ENCODE results near the gene CNTFR. TPM values are rescaled to one million over a fixed set of nuclear protein-coding genes. Genes with fewer than 3 reads are reported as not detected.

CNTFR gene
- total and polyA plus RNA-seq, 4 donors = 0.10 to 9.9 (median 2.8) TPM

DNA sequence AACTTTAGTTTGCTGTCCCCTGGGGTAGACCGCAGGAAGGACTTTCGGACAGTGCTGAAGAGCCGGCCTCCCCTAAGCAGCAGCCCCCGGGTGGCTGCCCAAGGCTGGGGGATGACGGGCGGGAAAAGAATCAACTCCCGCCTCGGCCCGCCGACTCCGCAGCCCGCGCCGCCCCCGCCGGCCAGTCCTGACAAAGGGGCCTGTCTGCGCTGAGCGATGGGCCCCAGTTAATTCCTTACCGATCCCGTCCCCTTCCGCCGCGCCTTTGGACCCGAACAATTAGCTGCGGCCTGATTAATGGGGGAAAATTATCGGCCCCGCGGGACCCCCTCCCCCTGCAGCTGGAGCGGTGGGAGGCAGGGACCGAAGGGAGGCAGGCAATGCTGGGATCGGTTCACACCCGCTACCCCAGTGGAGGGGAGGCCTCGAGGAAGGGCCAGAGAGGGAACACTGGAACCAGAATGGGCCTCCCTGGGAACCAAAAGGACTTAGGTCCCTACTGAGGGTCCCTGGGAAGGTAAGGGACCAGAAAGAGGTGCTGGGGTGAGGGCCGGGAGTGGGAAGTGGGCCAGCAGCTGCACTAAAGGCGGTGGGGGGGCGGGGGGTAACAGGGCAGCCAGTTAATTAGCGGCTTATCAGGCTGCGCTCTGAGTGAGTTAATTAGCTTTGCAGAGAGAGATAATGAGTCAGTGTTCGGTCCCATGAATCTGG lies 35.1 kb upstream of the CNTFR start:
- Histone ChIP-seq H3K4me3 (ENCODE audit: low read length in 2 of 2) (no peak overlapping the region), H3K27me3 (ENCODE audit: control insufficient read depth in 1 of 2, insufficient read depth in 2 of 2, low read length in 1 of 2) (no peaks in the 10 kb centered on the region), H3K4me1 (ENCODE audit: control insufficient read depth in 1 of 2, insufficient read depth in 2 of 2, low read length in 2 of 2) (no peaks in the 10 kb centered on the region), H3K9me3 (ENCODE audit: control insufficient read depth, low read length) (no peaks in the 10 kb centered on the region), H3K27ac (ENCODE audit: low read depth in 1 of 2, low read length in 2 of 2) (no peak overlapping the region), H3K36me3 (ENCODE audit: control insufficient read depth in 1 of 2, insufficient read depth in 2 of 2, low read length in 1 of 2) (no peaks in the 10 kb centered on the region)
- no peak for ATAC-seq (ENCODE audit: low FRiP score)
- intact Hi-C loops (cut with DNase I) = no loop called here
- WGBS, 2 donors = 24 to 27% methylated on average over 39 of the region's 39 CpGs
- DNase-seq = no peak

- ATAC-seq (ENCODE audit: low FRiP score) = no peak
- Histone ChIP-seq H3K27ac (ENCODE audit: low read depth in 1 of 2, low read length in 2 of 2) (no peak overlapping the region), H3K27me3 (ENCODE audit: control insufficient read depth in 1 of 2, insufficient read depth in 2 of 2, low read length in 1 of 2) (no peaks in the 10 kb centered on the region), H3K4me3 (ENCODE audit: low read length in 2 of 2) (no peak overlapping the region), H3K36me3 (ENCODE audit: control insufficient read depth in 1 of 2, insufficient read depth in 2 of 2, low read length in 1 of 2) (no peaks in the 10 kb centered on the region), H3K9me3 (ENCODE audit: control insufficient read depth, low read length) (no peaks in the 10 kb centered on the region), H3K4me1 (ENCODE audit: control insufficient read depth in 1 of 2, insufficient read depth in 2 of 2, low read length in 2 of 2) (no peaks in the 10 kb centered on the region)
- 10 to 11% methylated on average over 50 to 63 of the region's 63 CpGs for WGBS, 2 donors
- no peak for DNase-seq
- intact Hi-C loops (cut with DNase I) = no loop called here
Measured at GRCh38 chr9:34623374-34624235, 34.1 kb upstream of the CNTFR start.

- intact Hi-C loops (cut with DNase I) = no loop called here
- no peak within 1 kb of the TSS for H3K27ac ChIP-seq (ENCODE audit: low read depth in 1 of 2, low read length in 2 of 2)
- H3K4me1 ChIP-seq (ENCODE audit: control insufficient read depth in 1 of 2, insufficient read depth in 2 of 2, low read length in 2 of 2) = no peaks in the 10 kb centered on the region
- H3K4me3 ChIP-seq (ENCODE audit: low read length in 2 of 2) = peak within 1 kb of the TSS; percentile 43 to 49
- DNase-seq (peak; percentile 95), ATAC-seq (ENCODE audit: low FRiP score) (peak; percentile 95)
- H3K9me3 ChIP-seq (ENCODE audit: control insufficient read depth, low read length) = no peaks in the 10 kb centered on the region
- no peaks in the 10 kb centered on the region for H3K36me3 ChIP-seq (ENCODE audit: control insufficient read depth in 1 of 2, insufficient read depth in 2 of 2, low read length in 1 of 2)
- no peaks in the 10 kb centered on the region for H3K27me3 ChIP-seq (ENCODE audit: control insufficient read depth in 1 of 2, insufficient read depth in 2 of 2, low read length in 1 of 2)
- 4% methylated on average over 43 of the region's 43 CpGs for WGBS, 2 donors
Measured at GRCh38 chr9:34620061-34620994, 30.8 kb upstream of the CNTFR start, which contains the start of gene DCTN3. TSS of gene DCTN3 (minus strand) at chr9:34620495. CDS start at chr9:34620464, 31 bp downstream.

DNA sequence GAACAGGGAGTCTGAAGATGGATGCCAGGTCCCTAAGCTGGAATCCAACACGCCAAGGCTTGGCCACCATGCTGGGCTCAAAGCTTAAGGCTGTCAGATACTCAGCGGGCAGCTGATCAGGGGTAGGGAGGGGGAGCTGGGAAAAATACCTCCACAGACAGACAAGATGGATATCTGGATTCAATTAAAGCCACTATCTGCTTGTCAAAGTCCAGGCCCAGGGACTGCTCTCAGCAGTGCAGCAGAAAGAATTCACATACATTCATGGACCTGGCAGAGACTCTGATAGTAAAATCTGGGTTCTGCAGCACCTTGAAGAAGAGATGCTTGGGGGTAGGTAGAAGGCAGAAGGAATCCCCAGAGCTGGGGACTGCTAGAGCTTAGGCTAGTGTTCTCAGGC lies 25.6 kb upstream of the CNTFR start:
- intact Hi-C loops (cut with DNase I) = no loop called here
- H3K27me3 ChIP-seq (ENCODE audit: control insufficient read depth in 1 of 2, insufficient read depth in 2 of 2, low read length in 1 of 2) = no peaks in the 10 kb centered on the region
- H3K9me3 ChIP-seq (ENCODE audit: control insufficient read depth, low read length) = no peaks in the 10 kb centered on the region
- no peaks in the 10 kb centered on the region for H3K36me3 ChIP-seq (ENCODE audit: control insufficient read depth in 1 of 2, insufficient read depth in 2 of 2, low read length in 1 of 2)
- H3K4me3 ChIP-seq (ENCODE audit: low read length in 2 of 2) = no peak overlapping the region
- no peak overlapping the region for H3K27ac ChIP-seq (ENCODE audit: low read depth in 1 of 2, low read length in 2 of 2)
- no peaks in the 10 kb centered on the region for H3K4me1 ChIP-seq (ENCODE audit: control insufficient read depth in 1 of 2, insufficient read depth in 2 of 2, low read length in 2 of 2)
- WGBS, 2 donors = 86 to 87% methylated on average over 2 of the region's 2 CpGs
- no peak for ATAC-seq (ENCODE audit: low FRiP score)
- peak in 1 of 2 donors; percentile 15 for DNase-seq

GRCh38 chr9:34612788-34613390 lies 23.4 kb upstream of the CNTFR start:
- DNase-seq = peak; percentile 86 to 88
- Histone ChIP-seq H3K27me3 (ENCODE audit: control insufficient read depth in 1 of 2, insufficient read depth in 2 of 2, low read length in 1 of 2) (no peaks in the 10 kb centered on the region), H3K9me3 (ENCODE audit: control insufficient read depth, low read length) (no peaks in the 10 kb centered on the region), H3K4me1 (ENCODE audit: control insufficient read depth in 1 of 2, insufficient read depth in 2 of 2, low read length in 2 of 2) (no peaks in the 10 kb centered on the region), H3K27ac (ENCODE audit: low read depth in 1 of 2, low read length in 2 of 2) (no peak overlapping the region), H3K4me3 (ENCODE audit: low read length in 2 of 2) (peak overlapping the region in 1 of 2 donors; percentile 37), H3K36me3 (ENCODE audit: control insufficient read depth in 1 of 2, insufficient read depth in 2 of 2, low read length in 1 of 2) (no peaks in the 10 kb centered on the region)
- WGBS, 2 donors = 3 to 5% methylated on average over 15 of the region's 15 CpGs
- intact Hi-C loops (cut with DNase I) = loop anchor here in 1 of 2 donors (2.0 kb wide), 1 partner anchor 20 kb away; no protein-coding TSS in a partner anchor
- peak; percentile 89 for ATAC-seq (ENCODE audit: low FRiP score)

DNA sequence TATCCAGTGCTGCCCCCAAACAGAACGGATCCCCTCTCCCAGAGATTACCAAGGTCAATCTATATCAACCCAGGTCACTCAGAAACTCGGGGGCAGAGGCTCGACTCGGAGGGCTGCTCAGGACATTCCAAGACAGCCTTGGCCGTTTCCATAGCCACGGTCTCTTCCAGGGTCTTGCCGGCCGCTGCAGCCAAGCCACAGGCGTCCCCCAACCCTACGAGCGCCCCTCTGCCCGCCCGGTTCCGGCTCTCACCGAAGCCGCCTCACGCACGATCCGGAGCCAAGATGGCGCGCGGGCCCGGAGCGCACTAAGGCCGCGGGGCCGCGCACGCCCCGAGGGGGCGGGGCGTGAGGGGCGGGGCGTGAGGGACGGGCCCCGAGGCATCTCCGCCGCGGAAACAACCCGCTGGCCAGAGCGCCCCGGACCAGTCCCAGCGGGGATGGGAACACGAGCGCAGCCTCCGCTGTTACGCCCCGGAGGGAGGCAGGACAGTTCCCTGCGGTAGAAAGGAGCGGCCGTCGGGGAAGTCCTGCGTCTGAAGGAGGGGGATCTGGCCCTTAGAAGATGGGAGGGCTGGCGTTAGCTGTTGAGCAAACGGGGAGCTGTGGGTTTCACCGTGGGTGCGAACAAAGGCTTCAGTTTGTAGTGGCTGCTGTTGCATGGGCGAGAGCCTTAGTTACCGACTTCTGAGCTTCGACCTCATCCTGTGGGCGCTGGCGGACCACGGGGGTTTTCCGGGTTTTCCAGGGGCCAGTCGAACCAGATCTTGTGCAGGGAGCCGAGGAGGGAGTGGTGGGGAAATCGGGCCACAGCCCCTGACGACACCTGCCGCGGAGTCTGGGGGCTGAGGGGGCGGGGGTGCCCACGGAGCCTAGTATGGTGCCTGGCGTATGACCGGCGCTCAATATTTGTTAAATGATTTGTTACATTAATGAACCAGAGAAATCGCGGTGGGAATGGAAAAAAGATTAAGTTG lies 22.6 kb upstream of the CNTFR start, which contains the start of gene RPP25L:
TSS of gene RPP25L (minus strand) at position 287 of the 977 bp plus-strand sequence. CDS start 801 bp downstream, outside the sequence.
- H3K27me3 ChIP-seq (ENCODE audit: control insufficient read depth in 1 of 2, insufficient read depth in 2 of 2, low read length in 1 of 2) = no peaks in the 10 kb centered on the region
- 1% methylated on average over 76 to 77 of the region's 77 CpGs for WGBS, 2 donors
- H3K36me3 ChIP-seq (ENCODE audit: control insufficient read depth in 1 of 2, insufficient read depth in 2 of 2, low read length in 1 of 2) = no peaks in the 10 kb centered on the region
- H3K4me1 ChIP-seq (ENCODE audit: control insufficient read depth in 1 of 2, insufficient read depth in 2 of 2, low read length in 2 of 2) = no peaks in the 10 kb centered on the region
- DNase-seq (peak; percentile 91 to 95), ATAC-seq (ENCODE audit: low FRiP score) (peak; percentile 98)
- peak within 1 kb of the TSS; percentile 41 to 53 for H3K4me3 ChIP-seq (ENCODE audit: low read length in 2 of 2)
- H3K9me3 ChIP-seq (ENCODE audit: control insufficient read depth, low read length) = no peaks in the 10 kb centered on the region
- intact Hi-C loops (cut with DNase I) = loop anchor here in 1 of 2 donors (2.0 kb wide), 1 partner anchor 21 kb away; no protein-coding TSS in a partner anchor
- H3K27ac ChIP-seq (ENCODE audit: low read depth in 1 of 2, low read length in 2 of 2) = peak within 1 kb of the TSS in 1 of 2 donors; percentile 9

- 74 to 78% methylated on average over 10 of the region's 10 CpGs for WGBS, 2 donors
- peak; percentile 24 for ATAC-seq (ENCODE audit: low FRiP score)
- Histone ChIP-seq H3K4me3 (ENCODE audit: low read length in 2 of 2) (peak overlapping the region; percentile 41 to 53), H3K9me3 (ENCODE audit: control insufficient read depth, low read length) (no peaks in the 10 kb centered on the region), H3K36me3 (ENCODE audit: control insufficient read depth in 1 of 2, insufficient read depth in 2 of 2, low read length in 1 of 2) (no peaks in the 10 kb centered on the region), H3K27me3 (ENCODE audit: control insufficient read depth in 1 of 2, insufficient read depth in 2 of 2, low read length in 1 of 2) (no peaks in the 10 kb centered on the region), H3K4me1 (ENCODE audit: control insufficient read depth in 1 of 2, insufficient read depth in 2 of 2, low read length in 2 of 2) (no peaks in the 10 kb centered on the region), H3K27ac (ENCODE audit: low read depth in 1 of 2, low read length in 2 of 2) (no peak overlapping the region)
- peak in 1 of 2 donors; percentile 48 for DNase-seq
- intact Hi-C loops (cut with DNase I) = no loop called here
Measured at GRCh38 chr9:34611251-34611810, 21.8 kb upstream of the CNTFR start.
